K562 (cell line): ENCODE results near the gene KCNQ2. TPM values are rescaled to one million over a fixed set of nuclear protein-coding genes. Genes with fewer than 3 reads are reported as not detected.

Experiments
- ATAC-seq: fragments of 200-7000 bp; cut with Tn5 transposase; 3 replicates; pipeline ENCODE4 v1.9.1; 2020; ENCODE audit warnings: moderate library complexity
- BruUV-seq: library from RNA; stranded (reverse); fragments of 400-500 nt; replicated peaks from 2 replicates; lab custom pipeline; 2021; lab: Mats Ljungman, UMichigan
- CTCF ChIA-PET: fragments of 300-600 bp; formaldehyde crosslinking; extraction: SDS; loops from one replicate; lab custom pipeline; 2021; ENCODE audit warnings: low intra/inter-chr PET ratio; lab: Yijun Ruan, JAX
- POLR2A ChIA-PET: fragments of 300-600, 350-650 bp; sonication (Branson Sonifier 250); formaldehyde crosslinking; extraction: SDS; loops from one replicate; lab custom pipeline; 2021; ENCODE audit warnings: antibody characterized with exemption, inconsistent platforms; lab: Yijun Ruan, JAX
- DNase-seq, 4 experiments: peaks; one replicate each; pipeline versions ENCODE4 v3.0.0 to v3.0.0-alpha.2; 2011 to 2018; ENCODE audit warnings: low spot score in 3 of 4, mixed read lengths in 3 of 4; ENCODE audit errors: extremely low read depth in 1 of 4
- FAIRE-seq: peaks from 2 replicates; lab custom pipeline; 2011; peaks lifted over from hg19 to GRCh38; lab: Jason Lieb, UNC
- H2AFZ ChIP-seq: 2 replicates; pipeline ENCODE4 v1.6.0; 2011; ENCODE audit warnings: low read depth, low read length, control low read depth, inconsistent platforms
- H3K27ac ChIP-seq: fragments of 200-600 bp; 3 replicates; pipeline ENCODE4 v1.8.0; 2011; ENCODE audit warnings: low read depth, mild to moderate bottlenecking, control low read depth, inconsistent platforms, low read length, moderate library complexity, mixed read lengths; ENCODE audit errors: extremely low read depth
- H3K27me3 ChIP-seq, 2 experiments: fragments of 300-600 bp in 1 of 2; 2 replicates in 1 of 2; 3 replicates in 1 of 2; pipeline versions ENCODE4 v1.6.0 to v1.8.0; 2011; ENCODE audit warnings: inconsistent platforms in 2 of 2, low read length in 2 of 2, mild to moderate bottlenecking in 1 of 2, mixed read lengths in 1 of 2, moderate library complexity in 1 of 2; ENCODE audit not compliant: control insufficient read depth in 2 of 2, insufficient read depth in 2 of 2
- H3K36me3 ChIP-seq: fragments of 300-600 bp; 3 replicates; pipeline ENCODE4 v1.8.0; 2011; ENCODE audit warnings: mild to moderate bottlenecking, low read length, inconsistent platforms; ENCODE audit not compliant: control insufficient read depth, insufficient read depth
- H3K4me1 ChIP-seq, 2 experiments: fragments of 200-600 bp in 1 of 2; replicated peaks in 1 of 2; 2 replicates in 1 of 2; 3 replicates in 1 of 2; pipeline versions ENCODE4 v1.5.1 to v1.8.0; 2011; ENCODE audit warnings: inconsistent platforms in 2 of 2, low read length in 2 of 2, mild to moderate bottlenecking in 1 of 2, mixed read lengths in 1 of 2, moderate library complexity in 1 of 2; ENCODE audit not compliant: control insufficient read depth in 2 of 2, insufficient read depth in 2 of 2
- H3K4me2 ChIP-seq: 2 replicates; pipeline ENCODE4 v1.6.1; 2011; ENCODE audit warnings: low read length, control low read depth, inconsistent platforms, mixed read lengths; ENCODE audit not compliant: insufficient read depth
- H3K4me3 ChIP-seq: fragments of 200-600 bp; sonication (generic), shearing (Covaris generic); 2 replicates; pipeline ENCODE4 v1.5.1; 2016; ENCODE audit warnings: control low read depth, inconsistent platforms
- H3K79me2 ChIP-seq: fragments of 200-600 bp; 3 replicates; pipeline ENCODE4 v1.8.0; 2011; ENCODE audit warnings: low read length, inconsistent platforms; ENCODE audit not compliant: control insufficient read depth, insufficient read depth
- H3K9ac ChIP-seq, 2 experiments: 2 replicates each; pipeline versions ENCODE4 v1.6.0 to v1.6.1; 2011; ENCODE audit warnings: low read depth in 2 of 2, low read length in 2 of 2, control low read depth in 1 of 2, inconsistent platforms in 1 of 2, mild to moderate bottlenecking in 1 of 2, mixed read lengths in 1 of 2; ENCODE audit not compliant: insufficient read depth in 1 of 2
- H3K9me1 ChIP-seq: one replicate; pipeline ENCODE4 v1.6.0; 2011; ENCODE audit warnings: inconsistent platforms, mild to moderate bottlenecking, low read length, moderate library complexity; ENCODE audit not compliant: control insufficient read depth, insufficient read depth
- H3K9me3 ChIP-seq: replicated peaks from 2 replicates; pipeline ENCODE4 v1.5.1; 2011; ENCODE audit warnings: low read depth, low read length, inconsistent platforms; ENCODE audit not compliant: control insufficient read depth, insufficient read depth
- H4K20me1 ChIP-seq: replicated peaks from 2 replicates; pipeline ENCODE4 v1.6.1; 2011; ENCODE audit warnings: low read length, inconsistent platforms, mixed read lengths; ENCODE audit not compliant: control insufficient read depth, insufficient read depth
- ADNP ChIP-seq: fragments of 200-800 bp; sonication (Bioruptor generic); IDR thresholded peaks from 2 replicates; pipeline ENCODE4 v1.6.1; 2016; ENCODE audit warnings: missing genetic modification characterization, missing compliant biosample characterization
- GABPB1 ChIP-seq: sonication (generic); formaldehyde crosslinking; IDR thresholded peaks from 2 replicates; pipeline ENCODE4 v1.8.0; 2022; ENCODE audit warnings: mild to moderate bottlenecking, missing genetic modification reagents
- HDAC2 ChIP-seq: fragments of 450-650 bp; IDR thresholded peaks from 2 replicates; pipeline ENCODE4 v1.6.1; 2016; ENCODE audit warnings: mild to moderate bottlenecking
- HIVEP1 ChIP-seq: fragments of 250-450 bp; sonication (Bioruptor Pico); IDR thresholded peaks from 2 replicates; pipeline ENCODE4 v1.4.0; 2020; ENCODE audit warnings: mild to moderate bottlenecking
- ILF3 ChIP-seq: fragments of 450-650 bp; IDR thresholded peaks from 2 replicates; pipeline ENCODE4 v1.6.1; 2018; ENCODE audit warnings: antibody characterized with exemption, mild to moderate bottlenecking, moderate library complexity, borderline replicate concordance
- KLF10 ChIP-seq: fragments of 250-450 bp; sonication (Bioruptor Pico); IDR thresholded peaks from 2 replicates; pipeline ENCODE4 v1.6.1; 2021; ENCODE audit warnings: matching md5 sums
- L3MBTL2 ChIP-seq: fragments of 450-650 bp; IDR thresholded peaks from 2 replicates; pipeline ENCODE4 v1.6.1; 2016; ENCODE audit warnings: mild to moderate bottlenecking, moderate library complexity
- MECOM ChIP-seq: fragments of 250-450 bp; sonication (Bioruptor Pico); IDR thresholded peaks from 2 replicates; pipeline ENCODE4 v1.8.0; 2022; ENCODE audit warnings: inconsistent platforms
- MEIS2 ChIP-seq: fragments of 450-650 bp; IDR thresholded peaks from 2 replicates; pipeline ENCODE4 v1.6.1; 2014; ENCODE audit warnings: mild to moderate bottlenecking; ENCODE audit not compliant: partially characterized antibody
- NCOR1 ChIP-seq: fragments of 450-650 bp; IDR thresholded peaks from 2 replicates; pipeline ENCODE4 v1.6.1; 2016; ENCODE audit warnings: mild to moderate bottlenecking, moderate library complexity
- PRPF4 ChIP-seq: fragments of 200-400 bp; formaldehyde crosslinking; IDR thresholded peaks from one replicate; pipeline ENCODE4 v1.6.1; 2017; ENCODE audit warnings: low read length, low read depth, mild to moderate bottlenecking; ENCODE audit not compliant: insufficient read depth, poor library complexity, severe bottlenecking
- SMARCC2 ChIP-seq: fragments of 450-650 bp; IDR thresholded peaks from 2 replicates; pipeline ENCODE4 v1.6.1; 2017; ENCODE audit warnings: antibody characterized with exemption, moderate library complexity, mild to moderate bottlenecking, low read depth
- TSC22D4 ChIP-seq: fragments of 450-650 bp; IDR thresholded peaks from 2 replicates; pipeline ENCODE4 v1.6.1; 2016; ENCODE audit warnings: missing genetic modification characterization, missing biosample characterization, control low read depth
- ZNF232 ChIP-seq: sonication (generic); formaldehyde crosslinking; IDR thresholded peaks from 2 replicates; pipeline ENCODE4 v1.8.0; 2022; ENCODE audit warnings: mild to moderate bottlenecking, missing genetic modification reagents
- ZNF324 ChIP-seq: fragments of 250-450 bp; sonication (Bioruptor Pico); IDR thresholded peaks from 2 replicates; pipeline ENCODE4 v1.4.0; 2020; ENCODE audit warnings: mild to moderate bottlenecking
- ZNF347 ChIP-seq: fragments of 450-650 bp; formaldehyde crosslinking; IDR thresholded peaks from 2 replicates; pipeline ENCODE4 v1.4.0; 2020; ENCODE audit warnings: low read depth, mild to moderate bottlenecking, moderate library complexity
- ZNF551 ChIP-seq: fragments of 250-450 bp; sonication (Bioruptor Pico); IDR thresholded peaks from 2 replicates; pipeline ENCODE4 v1.5.0; 2021; ENCODE audit warnings: mild to moderate bottlenecking, moderate library complexity
- WGBS: fragments of 100-300 bp; shearing (Covaris generic); methylation state at CpG from one replicate; pipeline ENCODE4 v1.1.6; 2016; ENCODE audit warnings: low coverage, mixed read lengths; ENCODE audit not compliant: insufficient coverage; ENCODE audit errors: missing lambda C conversion rate; 5-methylcytosine and 5-hydroxymethylcytosine counted together
- in situ Hi-C: fragments of 300-500 bp; cut with MboI; formaldehyde crosslinking; loops from 4 replicates; pipeline ENCODE4 v1.15.0; 2018; ENCODE audit warnings: inconsistent platforms, mixed read lengths
- intact Hi-C: fragments of 100-400 bp; cut with micrococcal nuclease; formaldehyde crosslinking; loops from 2 replicates; pipeline ENCODE4 v1.14.2; 2022
- polyA plus RNA-seq, 8 experiments: library from polyadenylated mRNA; depleted of rRNA in 4 of 8; stranded (reverse) in 5 of 8; unstranded in 3 of 8; fragments of >200 nt; fragmentation: Nextera tagmentation in 2 of 8; fragmentation: Illumina TruSeq in 1 of 8; extraction: Ambion mirVana in 2 of 8; extraction: Trizol in 1 of 8; gene quantifications; 2 replicates each; pipeline versions ENCODE4 v1.2.1 to v1.2.3, GENCODE V29; 2011 to 2014; ENCODE audit warnings: inconsistent platforms in 1 of 8, missing spikeins in 1 of 8
- total RNA-seq, 7 experiments: library from RNA; depleted of rRNA in 6 of 7; stranded (reverse); fragments of >200 nt in 6 of 7; fragmentation: Illumina TruSeq in 2 of 7; extraction: Trizol in 2 of 7; gene quantifications; 2 replicates each; pipeline versions ENCODE4 v1.2.1 to v1.2.3, GENCODE V29; 2011 to 2021; ENCODE audit warnings: low replicate concordance in 1 of 7
- TF ChIP-seq, protein P1 (sequence below): fragments of 250-450 bp; sonication (Bioruptor Pico); IDR thresholded peaks from 2 replicates; pipeline ENCODE4 v1.5.0; 2021; ENCODE audit warnings: mild to moderate bottlenecking, borderline replicate concordance

KCNQ2 gene
- total and polyA plus RNA-seq, 9 of the 15 experiments (the other 6 are each of a cell fraction or from before 2014, with no cell fraction given) = 0.13 to 0.16 TPM; not detected in 7

DNA sequence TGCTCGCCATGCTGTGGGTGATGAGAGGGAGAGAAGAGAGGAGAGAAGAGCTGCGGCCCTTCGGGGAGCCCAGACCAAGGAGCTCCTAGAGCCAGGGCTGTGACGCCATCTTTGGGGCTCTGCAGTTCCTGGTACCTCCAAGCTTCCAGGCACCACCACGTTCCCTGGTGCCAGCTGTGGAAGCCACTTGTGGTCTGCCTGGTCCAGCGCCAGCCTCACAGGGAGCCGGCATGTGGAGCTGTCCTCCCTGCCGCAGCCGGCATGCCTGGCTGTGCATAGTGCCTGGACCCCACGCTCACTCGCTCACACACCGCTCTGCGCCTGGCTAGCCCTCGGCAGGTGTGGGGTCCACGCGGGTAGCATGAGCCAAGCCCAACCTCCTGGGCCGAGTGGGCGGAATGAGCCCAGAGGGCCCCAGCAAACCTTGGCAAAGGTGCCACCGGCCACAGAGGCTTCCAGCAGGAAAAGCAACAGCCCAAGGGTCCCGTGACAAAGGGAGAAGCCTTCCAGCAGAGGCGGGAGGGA lies 92.0 kb downstream of the KCNQ2 start:
- DNase-seq (no peak), FAIRE-seq (no peak), ATAC-seq (no peak)
- Histone ChIP-seq H3K4me3 (no peak overlapping the region), H3K9me3 (no peaks in the 10 kb centered on the region), H4K20me1 (no peaks in the 10 kb centered on the region), H3K4me1 (peaks cover 0 to 8% of the 10 kb centered on the region in 2 experiments; a peak in 2 of 5 replicates), H3K27ac (no peak overlapping the region), H3K27me3 (peaks cover 0 to 39% of the 10 kb centered on the region in 2 experiments; a peak in 2 of 5 replicates), H3K4me2 (no peak overlapping the region), H3K36me3 (no peaks in the 10 kb centered on the region), H2AFZ (no peak overlapping the region), H3K79me2 (no peaks in the 10 kb centered on the region), H3K9me1 (no peaks in the 10 kb centered on the region), H3K9ac (no peak overlapping the region)
- TF ChIP-seq HDAC2 (no peak), KLF10 (CRISPR knock-in tag) (no peak), MEIS2 (no peak), MECOM (CRISPR knock-in tag) (no peak), TSC22D4 (tag) (no peak), SMARCC2 (no peak), ZNF324 (no peak), ZNF551 (no peak), ZNF347 (CRISPR knock-in tag) (no peak), GABPB1 (CRISPR knock-in tag) (no peak), L3MBTL2 (no peak), HIVEP1 (CRISPR knock-in tag) (no peak), ZNF232 (CRISPR knock-in tag) (no peak), PRPF4 (no peak), NCOR1 (no peak), ILF3 (no peak), ADNP (tag) (no peak)
- TF ChIP-seq, protein P1, sequence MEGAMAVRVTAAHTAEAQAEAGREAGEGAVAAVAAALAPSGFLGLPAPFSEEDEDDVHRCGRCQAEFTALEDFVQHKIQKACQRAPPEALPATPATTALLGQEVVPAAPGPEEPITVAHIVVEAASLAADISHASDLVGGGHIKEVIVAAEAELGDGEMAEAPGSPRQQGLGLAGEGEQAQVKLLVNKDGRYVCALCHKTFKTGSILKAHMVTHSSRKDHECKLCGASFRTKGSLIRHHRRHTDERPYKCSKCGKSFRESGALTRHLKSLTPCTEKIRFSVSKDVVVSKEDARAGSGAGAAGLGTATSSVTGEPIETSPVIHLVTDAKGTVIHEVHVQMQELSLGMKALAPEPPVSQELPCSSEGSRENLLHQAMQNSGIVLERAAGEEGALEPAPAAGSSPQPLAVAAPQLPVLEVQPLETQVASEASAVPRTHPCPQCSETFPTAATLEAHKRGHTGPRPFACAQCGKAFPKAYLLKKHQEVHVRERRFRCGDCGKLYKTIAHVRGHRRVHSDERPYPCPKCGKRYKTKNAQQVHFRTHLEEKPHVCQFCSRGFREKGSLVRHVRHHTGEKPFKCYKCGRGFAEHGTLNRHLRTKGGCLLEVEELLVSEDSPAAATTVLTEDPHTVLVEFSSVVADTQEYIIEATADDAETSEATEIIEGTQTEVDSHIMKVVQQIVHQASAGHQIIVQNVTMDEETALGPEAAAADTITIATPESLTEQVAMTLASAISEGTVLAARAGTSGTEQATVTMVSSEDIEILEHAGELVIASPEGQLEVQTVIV (CRISPR knock-in tag) = no peak
- WGBS = 0% methylated on average over 11 of the region's 21 CpGs
- in situ Hi-C loops = no loop called here
- POLR2A ChIA-PET = no interaction called here
- CTCF ChIA-PET = interaction anchor here (2.2 kb wide), 1 partner anchor 71 kb away, joined by 10 read pairs; no protein-coding TSS in a partner anchor
- no TSS peak for BruUV-seq
- intact Hi-C loops = loop anchor here (2.0 to 5.0 kb wide), 3 partner anchors 70 to 198 kb away; no protein-coding TSS in a partner anchor
